MCF 10A (cell line): ENCODE results near the gene ENOSF1. TPM values are rescaled to one million over a fixed set of nuclear protein-coding genes. Genes with fewer than 3 reads are reported as not detected.
A peak's percentile ranks its signal among the peaks of the same experiment; 100 is the strongest.

ENCODE experiments used
- BruUV-seq: library from RNA; stranded (reverse); fragments of 400-500 nt; replicated peaks from 2 replicates; lab custom pipeline; 2021; lab: Mats Ljungman, UMichigan
- CTCF ChIA-PET: fragments of 300-600 bp; sonication (Branson Sonifier 250); formaldehyde crosslinking; extraction: SDS; loops from one replicate; lab custom pipeline; 2021; ENCODE audit warnings: antibody characterized with exemption, inconsistent platforms; lab: Yijun Ruan, JAX
- POLR2A ChIA-PET: fragments of 300-600, 350-650 bp; sonication (Branson Sonifier 250); formaldehyde crosslinking; extraction: SDS; loops from one replicate; lab custom pipeline; 2020; ENCODE audit warnings: antibody characterized with exemption, inconsistent platforms; lab: Yijun Ruan, JAX
- DNase-seq: peaks from one replicate; pipeline ENCODE4 v3.0.0-alpha.2; 2018; ENCODE audit not compliant: unreplicated experiment
- H3K27ac Mint-ChIP-seq: one replicate; pipeline ENCODE4 v1.8.0; 2022; ENCODE audit warnings: mild to moderate bottlenecking, low read depth, mixed read lengths; ENCODE audit not compliant: unreplicated experiment
- H3K27me3 Mint-ChIP-seq: one replicate; pipeline ENCODE4 v1.8.0; 2022; ENCODE audit warnings: mixed read lengths; ENCODE audit not compliant: insufficient read depth, unreplicated experiment
- H3K36me3 Mint-ChIP-seq: one replicate; pipeline ENCODE4 v1.8.0; 2022; ENCODE audit warnings: mild to moderate bottlenecking, moderate library complexity, mixed read lengths; ENCODE audit not compliant: insufficient read depth, unreplicated experiment
- H3K4me1 Mint-ChIP-seq: one replicate; pipeline ENCODE4 v1.8.0; 2022; ENCODE audit warnings: mixed read lengths; ENCODE audit not compliant: insufficient read depth, unreplicated experiment
- H3K4me3 Mint-ChIP-seq: one replicate; pipeline ENCODE4 v1.8.0; 2022; ENCODE audit warnings: mild to moderate bottlenecking, moderate library complexity, mixed read lengths; ENCODE audit not compliant: unreplicated experiment
- H3K9me3 Mint-ChIP-seq: one replicate; pipeline ENCODE4 v1.8.0; 2022; ENCODE audit warnings: mixed read lengths; ENCODE audit not compliant: unreplicated experiment
- CTCF ChIP-seq: fragments of 200-600 bp; IDR thresholded peaks from one replicate; pipeline ENCODE4 v1.8.0; 2022; ENCODE audit warnings: antibody characterized with exemption, mild to moderate bottlenecking; ENCODE audit not compliant: unreplicated experiment
- intact Hi-C: fragments of 100-400 bp; cut with micrococcal nuclease; formaldehyde crosslinking; loops from 2 replicates; pipeline ENCODE4 v1.14.1; 2022
- total RNA-seq: library from RNA; stranded (reverse); gene quantifications from 2 replicates; pipeline ENCODE4 v1.2.3, GENCODE V29; 2022

Gene ENOSF1
- total RNA-seq, 1 experiment from 2014 or later, result 106 TPM

GRCh38 chr18:709771-710170 is 2.7 kb downstream of the ENOSF1 start:
- BruUV-seq, result no TSS peak
- ChIA-PET CTCF (interaction anchor here (0.5 to 6.5 kb wide), 7 partner anchors 23 to 954 kb away, joined by 3 to 31 read pairs (median 5); no protein-coding TSS in a partner anchor), POLR2A (interaction anchor here (1.9 kb wide), 1 partner anchor 52 kb away, joined by 5 read pairs; the partner anchor contains the start of gene TYMS)
- Mint-ChIP-seq H3K27me3 (no peaks in the 10 kb centered on the region), H3K9me3 (no peaks in the 10 kb centered on the region), H3K36me3 (peaks cover 43% of the 10 kb centered on the region), H3K4me3 (peak overlapping the region; percentile 16), H3K4me1 (peaks cover 11% of the 10 kb centered on the region), H3K27ac (no peak overlapping the region)
- DNase-seq, result no peak
- intact Hi-C loops, result loop anchor here (5.0 kb wide), 1 partner anchor 52 kb away; the partner anchor contains the start of gene TYMS
- no peak for TF ChIP-seq CTCF

- Mint-ChIP-seq H3K27me3 (no peaks in the 10 kb centered on the region), H3K9me3 (no peaks in the 10 kb centered on the region), H3K36me3 (peaks cover 55% of the 10 kb centered on the region), H3K4me3 (no peak overlapping the region), H3K27ac (no peak overlapping the region), H3K4me1 (peaks cover 18% of the 10 kb centered on the region)
- POLR2A ChIA-PET, result interaction anchor here (0.5 kb wide), 1 partner anchor 1866 kb away, joined by 7 read pairs; no protein-coding TSS in a partner anchor
- no peak for TF ChIP-seq CTCF
- no peak for DNase-seq
- CTCF ChIA-PET, result interaction anchor here (0.6 to 6.5 kb wide), 5 partner anchors 18 to 1908 kb away, joined by 3 to 31 read pairs (median 3); no protein-coding TSS in a partner anchor
- intact Hi-C loops, result no loop called here
- no TSS peak for BruUV-seq
Measured at GRCh38 chr18:708096-708495, 4.3 kb downstream of the ENOSF1 start.

GRCh38 chr18:706405-706804 is 6.0 kb downstream of the ENOSF1 start:
- intact Hi-C loops, result no loop called here
- DNase-seq, result no peak
- no TSS peak for BruUV-seq
- no peaks in the 10 kb centered on the region for H3K9me3 Mint-ChIP-seq
- ChIA-PET POLR2A (no interaction called here), CTCF (interaction anchor here (0.6 to 6.5 kb wide), 4 partner anchors 31 to 125 kb away, joined by 3 to 31 read pairs (median 4); partner anchors contain the start of gene TYMS)
- no peak overlapping the region for H3K27ac Mint-ChIP-seq
- peaks cover 55% of the 10 kb centered on the region for H3K36me3 Mint-ChIP-seq
- TF ChIP-seq CTCF, result no peak
- no peak overlapping the region for H3K4me3 Mint-ChIP-seq
- peaks cover 23% of the 10 kb centered on the region for H3K4me1 Mint-ChIP-seq
- H3K27me3 Mint-ChIP-seq, result no peaks in the 10 kb centered on the region

GRCh38 chr18:703213-703967 is 9.0 kb downstream of the ENOSF1 start:
- H3K27me3 Mint-ChIP-seq, result no peaks in the 10 kb centered on the region
- BruUV-seq, result no TSS peak
- TF ChIP-seq CTCF, result no peak
- peaks cover 14% of the 10 kb centered on the region for H3K4me1 Mint-ChIP-seq
- peak overlapping the region; percentile 4 for H3K4me3 Mint-ChIP-seq
- no peaks in the 10 kb centered on the region for H3K9me3 Mint-ChIP-seq
- ChIA-PET CTCF (interaction anchor here (0.7 to 2.2 kb wide), 7 partner anchors 45 to 143 kb away, joined by 3 to 11 read pairs (median 3); no protein-coding TSS in a partner anchor), POLR2A (interaction anchor here (0.6 to 2.5 kb wide), 9 partner anchors 8 to 435 kb away, joined by 3 to 20 read pairs (median 3); partner anchors contain the start of genes ENOSF1, THOC1, TYMS and YES1)
- DNase-seq, result peak; percentile 47
- intact Hi-C loops, result no loop called here
- peak overlapping the region; percentile 54 for H3K27ac Mint-ChIP-seq
- H3K36me3 Mint-ChIP-seq, result peaks cover 60% of the 10 kb centered on the region
